GM18502 (cell line): ENCODE data around the gene GPATCH4.
"Not testable (repeated sequence)": the region's sequence is repeated elsewhere in the genome, so short reads cannot be mapped to it uniquely, and the experiment has no call there.

ENCODE experiments used
- ATAC-seq: cut with Tn5 transposase; IDR thresholded peaks from one replicate; pipeline ENCODE4 v1.9.1; 2021; ENCODE audit warnings: mild to moderate bottlenecking; ENCODE audit not compliant: unreplicated experiment, poor library complexity

The GPATCH4 gene

GRCh38 chr1:156582388-156583017, 18.8 kb downstream of the GPATCH4 start:
- no peak for ATAC-seq

- ATAC-seq: no peak
Measured at GRCh38 chr1:156581661-156582387, 19.5 kb downstream of the GPATCH4 start.

GRCh38 chr1:156579472-156579871, 21.8 kb downstream of the GPATCH4 start, which contains the start of gene TTC24:
Gene TTC24 (plus strand): TSS chr1:156579723. CDS start chr1:156581365, 1,642 bp downstream.
- ATAC-seq: no peak

GRCh38 chr1:156578055-156578454, 23.2 kb downstream of the GPATCH4 start:
- no peak for ATAC-seq

- no peak for ATAC-seq
Measured at GRCh38 chr1:156577550-156577949, 23.7 kb downstream of the GPATCH4 start.

- no peak for ATAC-seq
Measured at GRCh38 chr1:156574039-156574633, 27.1 kb downstream of the GPATCH4 start.

GRCh38 chr1:156572663-156573018, 28.6 kb downstream of the GPATCH4 start:
- ATAC-seq: no peak

- ATAC-seq: peak; percentile 64
Measured at GRCh38 chr1:156571919-156572662, 29.2 kb downstream of the GPATCH4 start, which contains the start of gene IQGAP3. Gene IQGAP3 (minus strand): TSS chr1:156572565. CDS start chr1:156572529, 36 bp downstream.

- ATAC-seq: no peak
Measured at GRCh38 chr1:156571261-156571852, 29.9 kb downstream of the GPATCH4 start.

- no peak for ATAC-seq
Measured at GRCh38 chr1:156566436-156566835, 34.8 kb downstream of the GPATCH4 start.

GRCh38 chr1:156565519-156565918, 35.8 kb downstream of the GPATCH4 start:
- ATAC-seq: no peak

GRCh38 chr1:156560585-156561163, 40.6 kb downstream of the GPATCH4 start:
- ATAC-seq: no peak

- ATAC-seq: no peak
Measured at GRCh38 chr1:156559797-156560385, 41.4 kb downstream of the GPATCH4 start.

GRCh38 chr1:156559086-156559796, 42.0 kb downstream of the GPATCH4 start:
- no peak for ATAC-seq

- no peak for ATAC-seq
Measured at GRCh38 chr1:156556354-156556753, 44.9 kb downstream of the GPATCH4 start.

- ATAC-seq: no peak
Measured at GRCh38 chr1:156555715-156556114, 45.6 kb downstream of the GPATCH4 start.

GRCh38 chr1:156554971-156555370, 46.3 kb downstream of the GPATCH4 start:
- ATAC-seq: no peak

- ATAC-seq: no peak
Measured at GRCh38 chr1:156553860-156554485, 47.3 kb downstream of the GPATCH4 start.

GRCh38 chr1:156552937-156553336, 48.3 kb downstream of the GPATCH4 start:
- ATAC-seq: not testable (repeated sequence)
